B cell (primary cell): ENCODE results near the gene TMTC3.

ENCODE experiments used
- CTCF ChIP-seq: fragments of 200-600 bp; IDR thresholded peaks from one replicate; pipeline ENCODE4 v1.8.0; 2022; ENCODE audit warnings: antibody characterized with exemption, mild to moderate bottlenecking
- EZH2 ChIP-seq: IDR thresholded peaks from 2 replicates; pipeline ENCODE4 v1.6.1; 2012; ENCODE audit warnings: borderline replicate concordance, low read depth, mild to moderate bottlenecking, moderate library complexity, low read length; ENCODE audit not compliant: insufficient read depth, poor library complexity, severe bottlenecking

DNA sequence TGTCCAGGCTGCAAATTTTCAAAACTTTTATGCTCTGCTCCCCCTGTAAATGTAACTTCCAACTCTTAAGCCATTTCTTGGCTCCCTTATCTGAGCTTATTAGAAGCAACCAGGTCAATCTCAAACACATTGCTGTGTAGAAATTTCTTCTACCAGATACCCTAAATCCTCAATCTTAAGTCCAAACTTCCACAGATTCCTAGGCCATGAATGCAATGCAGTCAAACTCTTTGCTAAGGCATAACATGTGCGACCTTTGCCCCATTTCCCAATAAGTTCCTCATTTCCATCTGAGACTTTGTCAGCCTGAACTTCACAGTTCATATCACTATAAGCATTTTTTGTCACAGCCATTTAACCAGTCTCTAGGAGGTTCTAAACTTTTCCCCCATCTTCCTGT lies 64.5 kb downstream of the TMTC3 start:
- no peak for TF ChIP-seq CTCF
- TF ChIP-seq EZH2: no peak
